HG03571 (cell line): Measurements from ENCODE around the gene STK32B.
"Not testable (repeated sequence)": the region's sequence is repeated elsewhere in the genome, so short reads cannot be mapped to it uniquely, and the experiment has no call there.

Source experiments
- ATAC-seq: cut with Tn5 transposase; IDR thresholded peaks from one replicate; pipeline ENCODE4 v1.9.1; 2021; ENCODE audit not compliant: unreplicated experiment

Gene STK32B

DNA sequence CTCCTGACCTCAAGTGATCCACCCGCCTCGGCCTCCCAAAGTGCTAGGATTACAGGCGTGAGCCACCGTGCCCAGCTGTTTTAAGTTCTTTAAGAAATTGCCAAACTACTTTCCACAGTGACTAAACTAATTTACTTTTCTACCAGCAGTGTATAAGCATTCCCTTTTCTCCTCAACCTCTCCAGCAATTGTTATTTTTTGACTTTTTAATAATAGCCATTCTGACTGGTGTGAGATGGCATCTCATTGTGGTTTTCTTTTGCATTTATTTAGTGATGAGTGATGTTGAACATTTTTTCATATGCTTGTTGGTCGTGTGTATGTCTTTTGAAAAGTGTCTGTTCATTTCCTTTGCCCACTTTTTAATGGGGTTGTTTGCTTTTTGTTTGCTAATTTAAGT is 199.3 kb downstream of the STK32B start:
- ATAC-seq = not testable (repeated sequence)

DNA sequence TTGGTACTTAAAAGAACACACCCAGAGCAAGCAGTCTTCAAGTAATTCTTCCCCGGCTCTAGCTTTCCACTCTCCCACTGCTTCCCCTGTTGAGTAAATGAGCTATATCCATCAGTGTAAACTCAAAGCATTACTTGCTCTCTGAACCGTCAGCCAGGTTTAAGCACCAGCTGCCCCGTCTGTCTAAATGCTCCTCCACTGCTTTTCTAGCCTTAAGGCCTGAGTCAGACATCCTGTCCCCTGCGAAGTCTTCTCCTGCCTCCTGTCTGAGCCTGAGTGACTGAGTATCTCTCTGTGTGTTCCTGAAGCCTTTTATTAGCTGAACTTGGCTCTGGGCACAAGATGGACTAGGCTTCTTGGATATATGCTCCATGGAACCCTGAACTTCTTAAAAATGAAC is 205.1 kb downstream of the STK32B start:
- ATAC-seq = no peak

DNA sequence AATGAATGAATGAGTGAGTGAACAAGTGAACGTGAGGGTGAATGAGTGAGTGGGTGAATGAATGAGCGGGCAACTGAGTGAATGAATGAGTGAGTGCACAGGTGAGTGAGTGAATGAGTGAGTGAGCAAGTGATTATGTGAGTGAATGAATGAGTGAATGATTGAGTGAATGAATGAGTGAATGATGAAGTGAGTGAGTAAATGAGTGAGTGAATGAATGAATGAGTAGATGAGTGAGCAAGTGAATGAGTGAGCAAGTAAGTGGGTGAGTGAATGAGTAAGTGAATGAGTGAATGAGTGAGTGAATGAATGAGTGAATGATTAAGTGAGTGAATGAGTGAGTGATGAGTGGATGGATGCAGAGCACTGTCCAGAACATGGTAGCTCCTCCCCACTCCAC is 205.8 kb downstream of the STK32B start:
- ATAC-seq = no peak

DNA sequence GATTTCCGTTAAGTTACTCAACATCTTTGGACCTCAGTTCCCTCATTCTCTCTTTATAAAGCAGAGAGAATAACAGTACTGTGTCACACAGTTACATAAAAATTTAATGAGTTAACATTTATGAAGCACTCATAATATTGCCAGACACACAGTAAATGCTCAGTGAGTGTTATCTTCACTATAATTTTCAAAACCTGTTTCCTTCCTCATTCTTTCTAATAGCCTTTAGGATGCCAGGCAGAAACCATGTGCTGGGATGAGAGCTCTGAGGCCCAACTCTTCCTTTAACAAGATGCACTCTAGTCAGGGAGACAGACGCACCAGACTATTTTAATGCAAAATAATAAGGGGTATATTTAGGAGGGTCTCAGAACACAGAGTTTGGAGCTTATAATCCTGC is 208.2 kb downstream of the STK32B start:
- no peak for ATAC-seq

DNA sequence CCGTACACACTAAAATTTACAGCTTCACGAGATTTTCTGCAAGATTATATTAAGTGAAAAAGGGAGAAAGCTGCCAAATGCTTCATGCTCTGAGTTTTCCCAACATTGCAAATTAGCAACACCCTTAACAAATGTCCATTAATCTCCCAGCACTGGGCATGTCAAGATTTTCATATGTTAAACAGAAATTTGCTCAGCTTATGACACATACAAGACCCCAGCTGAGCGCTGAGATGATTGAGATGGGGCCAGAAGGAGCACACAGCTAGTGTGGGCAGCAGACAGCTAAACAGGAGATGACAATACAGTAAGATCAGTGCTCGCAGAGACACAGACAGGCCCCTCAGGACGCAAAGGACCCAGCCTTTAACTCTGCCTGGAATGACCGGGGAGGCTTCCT is 208.8 kb downstream of the STK32B start:
- ATAC-seq = no peak

- no peak for ATAC-seq
Observed at GRCh38 chr4:5261866-5262265, 210.6 kb downstream of the STK32B start.

DNA sequence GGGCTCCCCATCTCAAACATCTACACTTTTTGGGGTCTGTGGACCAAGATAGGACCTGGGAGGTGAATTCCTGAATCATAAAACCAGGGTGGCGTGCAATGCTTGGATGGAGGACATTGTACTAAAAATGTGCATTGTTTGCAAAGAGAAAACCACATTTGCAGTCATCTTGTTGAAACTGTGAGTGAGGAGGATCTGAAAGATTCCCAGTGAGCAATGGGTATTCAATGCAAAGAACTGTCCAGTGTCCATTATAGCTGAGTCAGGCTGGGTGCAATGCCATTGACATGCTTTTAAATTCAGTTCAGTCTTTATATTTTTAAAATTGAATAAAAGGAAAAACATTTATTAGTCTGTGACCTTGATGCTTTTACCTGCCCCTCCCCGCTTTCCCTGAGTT is 215.7 kb downstream of the STK32B start:
- ATAC-seq = no peak

- ATAC-seq = no peak
Observed at GRCh38 chr4:5267408-5267807, 216.1 kb downstream of the STK32B start.

GRCh38 chr4:5276475-5277075 is 225.3 kb downstream of the STK32B start:
- ATAC-seq = no peak

- no peak for ATAC-seq
Observed at GRCh38 chr4:5277079-5277478, 225.8 kb downstream of the STK32B start.

- ATAC-seq = no peak
Observed at GRCh38 chr4:5278213-5278612, 226.9 kb downstream of the STK32B start.

DNA sequence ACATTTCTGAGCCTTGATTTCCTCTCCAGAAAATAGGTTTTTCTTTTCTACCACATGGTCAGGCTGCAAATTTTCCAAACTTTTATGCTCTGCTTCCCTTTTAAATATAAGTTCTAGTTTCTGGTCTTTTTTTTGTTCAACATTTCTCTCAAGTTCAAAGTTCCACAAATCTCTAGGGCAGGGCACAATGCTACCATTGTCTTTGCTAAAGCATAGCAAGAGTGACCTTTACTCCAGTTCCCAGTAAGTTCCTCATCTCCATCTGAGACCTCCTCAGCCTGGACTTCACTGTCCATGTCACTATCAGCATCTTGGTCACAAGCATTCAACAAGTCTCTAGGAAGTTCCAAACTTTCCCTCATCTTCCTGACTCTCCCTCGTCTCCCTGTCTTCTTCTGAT is 228.8 kb downstream of the STK32B start:
- not testable (repeated sequence) for ATAC-seq

- no peak for ATAC-seq
Observed at GRCh38 chr4:5280828-5281227, 229.5 kb downstream of the STK32B start.

DNA sequence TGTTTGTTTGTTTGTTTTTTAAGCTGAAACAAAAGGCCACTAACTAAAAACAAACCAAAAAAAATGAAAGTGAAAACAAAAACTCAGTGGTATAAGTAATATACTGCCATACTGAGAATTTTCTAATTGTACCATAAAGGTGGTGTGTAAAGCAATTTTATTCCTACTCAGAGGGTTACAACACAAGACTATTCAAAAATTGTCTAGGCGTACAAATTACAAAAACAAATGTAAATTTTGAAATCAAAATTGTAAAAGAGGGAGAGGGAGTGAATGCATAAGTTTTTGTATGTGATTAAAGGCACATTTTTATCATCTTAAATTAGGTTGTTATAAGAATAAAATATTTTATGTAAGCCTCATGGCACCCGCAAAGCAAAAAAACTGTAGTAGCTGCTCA is 232.6 kb downstream of the STK32B start:
- no peak for ATAC-seq

- ATAC-seq = no peak
Observed at GRCh38 chr4:5284517-5284916, 233.2 kb downstream of the STK32B start.

DNA sequence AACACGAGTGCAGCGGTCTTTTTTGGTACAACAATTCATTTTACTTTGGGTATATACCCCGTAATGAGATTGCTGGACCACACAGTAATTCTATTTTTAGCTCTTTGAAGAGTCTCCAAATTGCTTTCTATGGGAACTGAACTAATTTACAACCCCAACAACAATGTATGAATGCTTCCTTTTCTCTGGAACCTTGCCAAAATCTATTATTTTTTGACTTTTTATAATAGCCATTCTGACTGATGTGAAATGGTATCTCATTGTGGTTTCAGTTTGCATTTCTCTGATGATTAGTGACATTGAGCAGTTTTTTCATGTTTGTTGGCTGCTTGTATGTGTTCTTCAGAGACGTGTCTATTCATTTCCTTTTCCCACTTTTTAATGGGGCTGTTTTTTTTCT is 240.8 kb downstream of the STK32B start:
- ATAC-seq = no peak

DNA sequence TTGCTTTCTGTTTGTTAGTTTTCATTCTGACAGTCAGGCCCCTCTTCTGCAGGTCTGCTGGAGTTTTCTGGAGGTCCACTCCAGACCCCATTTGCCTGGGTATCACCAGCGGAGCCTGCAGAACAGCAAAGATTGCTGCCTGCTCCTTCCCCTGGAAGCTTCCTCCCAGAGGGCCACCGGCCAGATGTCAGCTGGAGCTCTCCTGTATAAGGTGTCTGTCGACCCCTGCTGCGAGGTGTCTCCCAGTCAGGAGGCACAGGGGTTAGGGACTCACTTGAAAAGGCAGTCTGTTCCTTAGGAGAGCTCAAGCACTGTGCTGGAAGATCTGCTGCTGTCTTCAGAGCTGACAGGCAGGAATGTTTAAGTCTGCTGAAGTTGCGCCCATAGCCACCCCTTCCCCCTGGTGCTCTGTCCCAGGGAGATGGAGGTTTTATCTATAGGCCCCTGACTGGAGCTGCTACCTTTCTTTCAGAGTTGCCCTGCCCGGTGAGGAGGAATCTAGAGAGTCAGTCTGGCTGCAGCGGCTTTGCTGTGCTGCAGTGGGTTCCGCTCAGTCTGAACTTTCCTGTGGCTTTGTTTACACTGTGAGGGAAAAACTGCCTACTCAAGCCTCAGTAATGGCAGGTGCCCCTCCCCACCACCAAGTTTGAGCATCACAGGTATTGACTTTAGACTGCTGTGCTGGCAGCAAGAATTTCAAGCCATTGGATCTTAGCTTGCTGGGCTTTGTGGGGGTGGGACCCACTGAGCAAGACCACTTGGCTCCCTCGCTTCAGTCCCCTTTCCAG is 246.9 kb downstream of the STK32B start:
- not testable (repeated sequence) for ATAC-seq

- ATAC-seq = no peak
Observed at GRCh38 chr4:5300283-5300682, 249.0 kb downstream of the STK32B start.

- ATAC-seq = no peak
Observed at GRCh38 chr4:5307928-5308327, 256.6 kb downstream of the STK32B start.

- no peak for ATAC-seq
Observed at GRCh38 chr4:5322321-5322720, 271.0 kb downstream of the STK32B start.

DNA sequence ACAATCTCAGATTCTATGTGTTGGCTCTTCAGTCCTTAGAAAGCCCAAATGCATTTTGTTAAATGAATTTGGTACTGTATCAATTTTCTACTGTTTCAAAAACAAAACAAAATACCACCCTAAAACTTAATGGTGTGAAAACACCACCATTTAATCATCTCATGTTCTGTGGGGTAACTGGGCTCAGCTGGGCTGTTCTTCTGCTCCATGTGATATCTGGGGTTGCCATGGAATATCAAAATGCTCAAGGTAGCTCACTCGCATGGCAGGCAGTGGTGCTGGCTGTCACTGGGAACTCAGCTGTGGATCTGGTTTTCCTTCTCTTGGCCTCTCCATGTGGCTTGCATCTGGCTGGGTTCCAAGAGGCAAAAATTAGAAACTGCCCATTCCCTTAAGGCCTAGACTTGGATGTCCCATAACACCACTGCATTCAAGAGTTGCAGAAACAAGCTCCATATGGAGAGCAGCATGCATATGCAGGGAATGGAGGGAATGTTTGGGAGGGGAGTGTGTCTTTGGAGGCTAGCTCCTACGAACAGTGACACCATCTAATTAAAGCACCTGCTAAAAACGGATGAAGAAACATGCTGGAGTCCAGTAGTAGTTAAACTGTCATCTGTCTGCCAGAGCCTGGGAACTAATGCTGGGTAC is 279.2 kb downstream of the STK32B start:
- ATAC-seq = no peak

DNA sequence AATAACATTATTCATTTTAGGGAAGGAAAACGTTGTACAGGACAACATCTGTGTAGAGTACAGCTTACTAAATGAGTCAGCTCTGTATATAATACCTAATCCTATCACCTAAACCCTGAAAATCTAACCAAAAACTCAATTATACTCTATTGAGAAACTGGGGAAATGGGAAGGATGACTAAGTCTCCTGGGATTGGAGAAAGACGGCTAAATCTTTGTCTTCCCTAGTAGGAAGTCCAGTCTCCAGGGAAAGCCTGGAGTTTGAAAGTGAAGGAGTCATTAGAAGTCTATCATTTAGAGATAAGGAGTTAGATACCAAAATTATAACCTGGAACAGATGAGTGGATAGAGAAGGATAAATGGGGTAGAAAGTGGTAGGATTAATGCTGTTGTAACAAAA is 286.5 kb downstream of the STK32B start:
- no peak for ATAC-seq
